Stimulated activated CD8-positive, alpha-beta memory T cell treated with anti-CD3 and anti-CD28 coated beads, Interleukin-12 subunit alpha, Interleukin-12 subunit beta, amount 100 ng/mL, for 4 hours (primary cell): ENCODE results near the gene COA1.
A peak's percentile ranks its signal among the peaks of the same experiment; 100 is the strongest.
"Not testable (repeated sequence)": the region's sequence is repeated elsewhere in the genome, so short reads cannot be mapped to it uniquely, and the experiment has no call there.

ENCODE experiments used
- DNase-seq: peaks from one replicate; pipeline ENCODE4 v3.0.0-alpha.2; 2020; ENCODE audit warnings: low read depth

Gene COA1

DNA sequence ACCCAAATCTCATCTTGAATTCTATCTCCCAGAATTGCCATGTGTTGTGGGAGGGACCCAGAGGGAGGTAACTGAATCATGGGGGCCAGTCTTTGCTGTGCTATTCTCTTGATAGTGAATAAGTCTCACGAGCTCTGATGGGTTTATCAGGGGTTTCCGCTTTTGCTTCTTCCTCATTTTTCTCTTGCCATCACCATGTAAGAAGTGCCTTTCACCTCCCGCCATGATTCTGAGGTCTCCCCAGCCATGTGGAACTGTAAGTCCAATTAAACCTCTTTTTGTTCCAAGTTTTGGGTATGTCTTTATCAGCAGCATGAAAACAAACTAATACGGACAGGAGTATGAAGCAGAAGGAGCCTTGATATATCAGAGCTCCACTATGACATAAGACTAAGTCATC is 41.5 kb downstream of the COA1 start:
- not testable (repeated sequence) for DNase-seq

DNA sequence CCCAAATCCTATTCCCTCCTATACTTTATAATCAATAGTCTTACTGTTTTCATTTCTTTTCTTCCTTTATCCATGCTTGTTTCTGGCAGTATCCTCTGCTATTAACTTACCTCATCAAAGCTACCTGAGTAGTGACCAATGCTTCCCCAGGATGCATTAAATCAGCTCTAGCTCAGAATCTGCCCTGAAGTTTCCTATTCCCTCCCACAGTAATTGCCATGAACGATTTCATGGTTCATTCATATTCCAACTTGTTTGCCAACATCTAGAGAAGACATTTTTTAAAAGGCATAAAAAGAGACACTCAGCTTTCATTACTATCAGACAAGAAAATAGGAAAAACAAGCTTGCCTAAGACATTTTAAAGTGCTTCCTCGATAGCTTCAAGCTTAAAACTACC is 42.3 kb downstream of the COA1 start:
- DNase-seq = no peak

DNA sequence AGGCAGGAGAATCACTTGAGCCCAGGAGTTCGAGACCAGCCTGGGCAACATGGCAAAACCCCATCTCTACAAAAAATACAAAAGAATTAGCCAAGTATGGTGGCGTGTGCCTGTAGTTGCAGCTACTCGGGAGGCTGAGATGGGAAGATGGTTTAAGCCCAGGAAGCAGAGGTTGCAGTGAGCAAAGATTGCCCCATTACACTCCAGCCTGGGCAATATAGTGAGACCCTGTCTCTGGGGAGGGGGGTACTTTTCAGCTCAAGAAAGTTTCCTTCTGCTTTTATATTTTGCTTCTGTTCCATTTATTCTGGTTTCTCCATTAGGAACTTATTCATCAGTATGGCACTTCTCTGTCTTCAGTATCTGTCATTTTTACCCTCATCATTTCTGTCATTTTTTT is 48.6 kb downstream of the COA1 start:
- DNase-seq = no peak

DNA sequence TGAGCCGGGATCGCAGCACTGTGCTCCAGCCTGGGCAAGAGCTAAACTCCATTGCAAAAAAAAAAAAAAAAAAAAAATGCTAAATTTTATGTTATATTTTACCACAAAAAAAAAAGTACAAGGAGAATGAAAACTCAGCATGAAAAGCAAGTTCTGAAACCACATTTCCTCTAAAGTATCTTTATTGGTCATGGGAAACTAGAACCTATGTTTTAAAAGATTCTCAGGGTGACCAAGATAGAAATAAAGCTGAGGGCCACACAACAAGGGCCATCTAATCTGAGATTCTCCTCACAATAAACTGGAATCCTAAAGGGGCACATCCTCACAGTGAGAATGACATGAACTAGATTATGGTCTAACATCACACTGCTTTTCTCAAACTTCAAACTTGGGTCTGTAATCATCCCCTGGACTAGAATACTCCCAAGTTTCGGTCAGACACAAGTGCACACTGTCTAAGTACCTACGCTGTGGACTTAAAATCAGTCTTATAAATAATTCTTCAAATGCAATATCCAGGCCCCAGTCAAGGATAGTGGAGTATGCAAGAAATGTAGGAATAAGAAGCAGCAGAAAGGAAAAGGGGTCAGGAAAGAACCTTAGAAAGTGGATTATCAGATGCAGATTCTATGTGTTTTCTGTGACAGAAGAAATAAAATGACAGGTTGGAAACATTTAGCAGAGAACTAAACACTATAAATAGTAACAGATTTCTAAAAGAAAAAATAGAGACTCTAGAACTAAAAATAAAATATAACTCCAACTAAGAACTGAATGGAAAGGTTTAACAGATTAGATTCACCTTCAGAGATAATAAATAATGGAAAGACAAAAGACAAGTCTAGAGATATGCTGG is 49.9 kb downstream of the COA1 start:
- DNase-seq = no peak

DNA sequence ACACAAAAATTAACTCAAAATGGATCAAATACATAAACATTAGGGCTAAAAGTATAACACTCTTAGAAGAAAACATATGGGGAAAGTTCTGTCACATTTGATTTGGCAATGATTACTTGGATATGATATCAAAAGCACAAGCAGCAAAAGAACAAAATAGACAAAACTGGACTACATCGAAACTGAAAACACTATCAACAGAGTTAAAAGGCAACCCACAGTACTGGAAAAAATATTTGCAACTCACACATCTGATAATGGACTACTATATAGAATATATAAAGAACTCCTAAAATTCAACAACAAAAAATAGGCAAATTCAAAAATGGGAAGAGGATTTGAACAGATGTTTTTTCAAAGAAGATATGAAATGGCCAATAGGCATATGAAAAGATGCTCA is 51.0 kb downstream of the COA1 start:
- DNase-seq = no peak

DNA sequence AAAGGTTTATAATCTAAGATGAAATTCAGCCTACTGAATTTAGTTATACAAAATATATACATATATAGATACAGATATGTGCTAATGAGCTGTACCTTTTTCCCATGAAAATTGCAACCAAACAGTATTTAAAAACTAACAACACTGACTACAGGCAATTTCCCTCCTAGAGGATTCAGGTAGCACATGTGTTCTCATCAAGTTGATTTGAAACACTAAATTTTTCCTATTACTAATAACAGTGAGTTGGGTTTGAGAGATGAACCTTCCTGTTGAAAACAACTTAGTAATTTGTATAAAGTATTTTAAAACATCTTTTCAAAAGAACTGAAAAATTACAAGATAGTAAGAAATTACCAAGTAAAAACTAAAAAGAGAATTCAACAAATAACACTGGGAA is 51.5 kb downstream of the COA1 start:
- DNase-seq = no peak

DNA sequence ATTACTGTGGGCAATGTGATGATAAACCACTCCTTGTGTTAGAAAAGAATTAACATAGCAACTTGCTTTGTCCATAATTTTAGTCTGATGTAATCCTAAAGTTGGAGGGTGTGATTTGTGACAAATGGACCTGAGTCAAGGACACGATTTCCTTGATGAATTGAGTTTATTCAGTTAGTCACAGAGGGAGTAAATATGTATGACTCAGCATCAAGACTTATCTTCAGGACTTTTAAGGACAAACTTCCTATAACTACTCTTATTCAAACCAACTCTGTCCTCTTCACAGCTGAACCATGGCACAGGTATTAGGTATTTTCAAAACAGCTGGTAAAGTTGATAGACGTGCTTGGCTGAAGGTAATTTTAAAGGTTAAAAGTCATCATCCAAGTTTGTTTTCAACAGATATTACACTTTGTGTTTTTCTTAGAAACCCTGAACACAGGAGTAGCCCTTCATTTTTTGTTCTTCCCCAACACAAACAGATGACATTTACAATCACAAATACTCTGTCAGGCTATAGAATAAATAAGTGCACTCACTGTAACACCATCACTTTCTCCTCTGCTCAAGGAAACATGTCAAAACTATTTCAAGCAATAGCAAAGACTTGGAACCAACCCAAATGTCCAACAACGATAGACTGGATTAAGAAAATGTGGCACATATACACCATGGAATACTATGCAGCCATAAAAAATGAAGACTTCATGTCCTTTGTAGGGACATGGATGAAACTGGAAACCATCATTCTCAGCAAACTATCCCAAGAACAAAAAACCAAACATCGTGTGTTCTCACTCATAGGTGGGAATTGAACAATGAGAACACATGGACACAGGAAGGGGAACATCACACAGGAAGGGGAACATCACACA is 54.5 kb downstream of the COA1 start:
- DNase-seq = no peak

DNA sequence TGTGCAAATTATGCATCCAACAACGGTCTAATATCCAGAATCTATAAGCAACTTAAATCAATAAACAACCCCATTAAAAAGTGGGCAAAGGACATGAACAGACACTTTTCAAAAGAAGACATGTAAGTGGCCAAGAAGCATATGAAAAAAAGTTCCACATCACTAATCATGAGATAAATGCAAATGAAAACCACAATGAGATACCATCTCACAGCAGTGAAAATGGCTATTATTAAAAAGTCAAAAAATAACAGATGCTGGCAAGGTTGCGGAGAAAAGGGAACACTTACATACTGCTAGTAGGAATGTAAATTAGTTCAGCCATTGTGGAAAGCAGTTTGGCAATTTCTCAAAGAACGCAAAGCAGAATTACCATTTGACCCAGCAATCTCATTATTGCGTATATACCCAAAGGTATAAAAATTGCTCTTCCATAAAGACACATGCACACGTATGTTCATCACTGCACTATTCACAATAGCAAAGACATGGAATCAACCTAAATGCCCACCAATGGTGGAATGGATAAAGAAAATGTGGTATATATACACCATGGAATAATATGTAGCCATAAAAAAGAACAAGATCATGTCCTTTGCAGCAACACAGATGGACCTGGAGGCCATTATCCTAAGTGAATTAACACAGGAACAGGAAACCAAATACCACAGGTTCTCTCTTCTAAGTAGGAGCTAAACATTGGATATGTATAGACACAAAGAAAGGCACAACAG is 55.9 kb downstream of the COA1 start:
- DNase-seq = not testable (repeated sequence)

DNA sequence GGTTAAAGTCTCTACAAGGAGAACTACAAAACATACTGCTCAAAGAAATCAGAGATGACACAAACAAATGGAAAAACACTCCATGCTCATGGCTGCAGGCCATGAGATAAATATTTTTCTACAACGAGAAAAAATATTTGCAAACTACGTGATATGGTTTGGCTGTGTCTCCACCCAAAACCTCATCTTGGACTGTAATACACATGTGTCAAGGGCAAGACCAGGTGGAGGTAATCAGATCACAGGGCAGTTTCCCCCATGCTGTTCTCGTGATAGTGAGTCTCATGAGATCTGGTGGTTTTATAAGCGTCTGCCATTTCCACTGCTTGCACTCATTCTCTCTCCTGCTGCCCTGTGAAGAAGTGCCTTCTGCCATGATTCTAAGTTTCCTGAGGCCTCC is 57.8 kb downstream of the COA1 start:
- no peak for DNase-seq

DNA sequence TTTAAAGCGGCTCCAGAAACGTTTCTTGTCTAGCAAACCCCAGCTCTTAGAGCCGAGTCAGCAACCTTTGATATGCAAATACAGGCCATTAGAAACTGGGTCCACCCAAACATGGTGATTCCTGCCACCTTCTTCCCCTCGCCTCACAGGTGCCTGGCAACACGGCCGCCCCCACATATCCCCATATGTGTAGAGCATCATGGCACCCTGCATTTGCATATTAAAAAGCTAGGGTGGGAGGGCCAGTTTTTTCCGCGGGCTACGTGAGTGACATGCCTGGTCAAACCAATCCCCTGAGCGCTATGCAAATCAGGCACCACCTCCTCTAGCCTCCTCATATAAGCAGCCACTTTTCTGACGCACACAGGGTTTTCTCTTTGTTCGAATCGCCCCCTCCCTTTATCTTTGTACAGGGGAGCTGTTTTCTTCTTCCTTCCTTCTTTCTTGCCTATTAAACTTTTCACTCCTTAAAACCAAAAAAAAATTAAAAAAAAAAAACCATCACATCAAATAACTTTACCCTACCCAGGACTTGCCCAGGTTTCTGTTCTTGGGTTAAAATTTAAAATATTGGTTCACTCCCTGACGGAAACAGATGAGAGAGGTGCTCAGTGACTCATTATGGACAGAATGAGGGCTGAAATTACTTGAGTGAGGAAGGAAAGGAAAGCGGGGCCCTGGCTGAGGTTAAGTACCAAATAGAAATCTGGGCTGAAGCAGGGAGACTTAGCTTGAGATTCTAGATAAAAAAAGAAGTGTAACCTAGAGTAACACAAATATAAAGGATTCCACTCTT is 59.8 kb downstream of the COA1 start:
- DNase-seq = peak; percentile 52

DNA sequence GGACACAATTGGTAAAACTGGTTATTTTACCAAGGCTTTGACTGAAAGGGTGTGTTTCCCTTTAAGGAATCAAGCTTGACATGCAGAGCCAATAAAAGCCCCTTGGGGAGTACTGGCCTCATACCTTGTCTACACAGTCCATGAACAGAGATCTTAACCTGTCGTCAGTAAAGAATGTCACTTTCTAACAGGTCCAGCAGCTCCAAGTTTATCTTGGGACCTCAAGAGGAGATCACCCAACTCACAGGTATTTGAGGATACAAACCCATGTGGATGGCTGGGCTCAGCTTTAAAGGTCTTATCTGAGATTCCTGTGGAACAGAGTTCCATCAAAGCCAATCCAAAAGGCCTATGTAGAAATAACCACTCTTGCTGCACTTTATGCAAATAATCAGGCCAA is 61.3 kb downstream of the COA1 start:
- no peak for DNase-seq

DNA sequence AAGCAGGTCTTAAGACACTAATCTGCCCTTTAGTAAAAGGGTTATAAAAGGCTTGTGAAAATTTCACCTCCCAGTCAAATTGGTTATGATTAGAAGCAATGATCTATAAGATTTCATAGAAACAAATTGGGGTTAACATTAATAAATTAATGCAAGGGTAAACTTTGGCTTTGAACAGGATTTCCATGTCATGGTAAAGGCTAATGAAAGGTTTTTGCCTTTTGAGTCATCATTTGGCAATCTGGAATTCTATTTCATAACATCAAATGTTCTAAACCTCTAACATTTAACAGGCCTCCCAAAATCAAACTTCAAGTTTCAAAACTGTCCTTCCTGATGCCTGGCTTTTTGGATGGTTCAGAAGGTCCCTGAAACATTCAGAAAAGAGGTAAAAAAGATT is 62.4 kb downstream of the COA1 start:
- DNase-seq = no peak

DNA sequence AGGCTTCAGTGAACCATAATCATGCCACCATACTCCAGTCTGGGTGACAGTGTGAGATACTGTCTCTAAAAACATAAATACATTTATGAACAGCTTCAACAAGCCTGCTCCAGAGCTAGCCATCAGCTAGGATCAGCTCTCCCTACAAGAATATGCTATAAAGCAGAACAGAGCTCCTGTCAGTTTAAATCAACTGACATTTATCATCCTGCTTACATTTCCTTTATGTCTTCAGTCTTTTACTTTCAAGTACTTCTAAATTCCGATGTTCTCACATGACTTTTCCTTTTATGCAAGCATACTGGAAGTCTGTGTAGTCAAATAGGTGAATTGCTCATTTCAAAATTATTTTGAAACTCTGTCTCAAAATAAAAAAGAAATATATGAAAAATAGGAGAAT is 64.6 kb downstream of the COA1 start:
- DNase-seq = no peak

DNA sequence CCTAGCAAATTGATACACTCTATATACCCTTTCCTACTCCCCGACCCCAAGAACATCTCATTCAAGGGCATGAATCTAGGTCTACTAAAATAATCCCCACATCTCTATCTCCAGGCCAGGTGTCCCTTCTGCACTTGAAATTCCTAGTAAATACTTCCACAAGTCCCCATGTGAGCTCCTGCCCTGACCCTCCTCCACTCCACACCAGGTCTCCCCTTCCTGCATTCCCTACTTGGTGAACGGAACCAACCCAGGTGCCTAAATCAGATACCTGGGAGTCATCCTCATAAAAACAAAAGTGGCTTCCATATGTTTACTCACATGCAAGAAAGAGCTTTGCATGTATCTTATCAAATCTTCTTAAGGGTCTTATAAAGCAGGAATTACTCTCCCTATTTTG is 69.2 kb downstream of the COA1 start:
- DNase-seq = no peak

DNA sequence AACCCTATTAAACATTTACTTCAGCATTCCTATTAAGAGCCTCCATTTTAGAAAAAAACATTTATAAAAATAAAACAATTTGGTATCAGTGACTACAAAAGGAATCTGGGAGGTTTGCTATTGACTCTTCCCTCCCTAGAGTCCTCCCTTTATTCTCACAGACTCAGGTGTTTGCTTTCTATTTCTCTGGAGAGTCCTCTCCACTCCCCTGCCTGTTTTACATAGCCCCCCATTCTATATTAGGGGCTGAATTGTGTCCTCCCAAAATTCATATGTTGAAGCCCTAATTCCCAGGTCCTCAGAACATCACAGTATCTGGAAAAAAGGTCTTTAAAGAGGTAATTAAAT is 69.8 kb downstream of the COA1 start:
- no peak for DNase-seq

DNA sequence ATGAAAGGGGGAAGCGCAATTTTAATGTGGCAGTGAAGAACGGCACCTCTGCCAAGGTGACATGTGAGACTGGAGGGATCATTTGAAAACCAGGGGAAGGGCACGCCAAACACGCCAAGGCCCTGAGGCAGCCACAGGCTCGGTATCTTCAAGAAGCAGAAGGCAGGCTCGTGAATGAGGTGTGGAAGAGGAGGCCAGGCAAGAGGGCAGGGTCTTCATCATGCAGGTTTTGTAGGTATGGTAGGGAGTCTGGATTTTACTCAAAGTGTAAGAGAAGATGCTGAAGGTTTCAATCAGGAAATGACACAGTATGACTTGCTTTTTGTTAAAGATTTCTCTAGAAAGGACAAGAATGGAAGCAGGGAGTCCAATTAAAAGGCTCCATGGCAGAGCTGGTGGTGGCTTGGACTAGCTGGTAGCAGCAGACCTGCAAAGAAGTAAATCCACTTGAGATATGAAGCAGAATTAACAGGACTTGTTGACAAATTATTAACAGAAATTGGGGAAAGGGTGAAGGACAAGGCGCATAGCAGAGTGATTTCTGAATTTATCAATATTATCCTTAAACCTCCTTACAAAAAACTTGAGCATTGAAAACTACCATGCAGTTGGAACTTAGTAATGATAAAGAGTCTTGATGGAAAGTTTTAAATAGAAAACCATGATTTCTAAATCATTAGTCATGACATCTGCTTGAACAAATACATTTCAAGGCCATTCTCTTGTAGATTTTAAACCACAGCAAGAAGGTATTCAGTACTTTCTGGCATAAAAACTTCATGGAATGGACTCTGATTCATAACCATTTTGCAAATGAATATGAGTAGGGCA is 70.4 kb downstream of the COA1 start:
- no peak for DNase-seq

DNA sequence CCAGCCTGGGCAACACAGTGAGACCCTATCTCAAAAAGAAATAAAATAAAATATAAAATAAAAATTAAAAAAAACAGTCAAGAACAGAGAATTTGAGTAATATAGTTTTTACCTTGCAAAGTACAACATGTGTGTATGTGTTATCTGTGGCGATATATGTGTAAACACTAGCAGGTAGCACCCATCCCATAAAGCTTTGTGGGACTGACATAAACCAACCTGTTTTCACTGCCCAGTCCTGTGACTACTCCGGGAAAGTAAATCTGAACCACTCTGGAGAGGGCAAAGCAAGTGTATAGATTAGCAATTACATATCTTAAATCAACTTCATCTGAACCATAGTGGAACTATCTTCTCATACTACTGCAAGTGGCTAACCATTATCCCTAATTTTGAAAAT is 72.3 kb downstream of the COA1 start:
- DNase-seq = no peak

DNA sequence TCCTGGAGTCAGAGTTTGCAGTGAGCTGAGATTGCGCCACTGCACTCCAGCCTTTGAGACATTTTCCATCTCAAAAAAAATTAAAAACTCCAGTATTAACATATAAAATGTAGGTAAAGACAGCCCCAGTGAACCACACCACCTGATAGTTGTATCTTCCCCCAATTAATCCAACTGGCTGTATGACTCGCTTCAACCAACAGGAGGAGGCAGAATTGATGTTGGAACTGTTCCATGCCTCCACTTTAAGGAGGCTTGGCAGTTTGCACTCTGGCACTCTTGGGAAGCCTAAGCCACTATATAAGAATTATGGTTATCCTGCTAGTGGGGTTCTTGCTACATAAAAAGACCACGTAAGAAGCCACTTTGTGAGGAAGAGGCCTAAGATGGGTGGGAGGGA is 73.7 kb downstream of the COA1 start:
- DNase-seq = no peak

DNA sequence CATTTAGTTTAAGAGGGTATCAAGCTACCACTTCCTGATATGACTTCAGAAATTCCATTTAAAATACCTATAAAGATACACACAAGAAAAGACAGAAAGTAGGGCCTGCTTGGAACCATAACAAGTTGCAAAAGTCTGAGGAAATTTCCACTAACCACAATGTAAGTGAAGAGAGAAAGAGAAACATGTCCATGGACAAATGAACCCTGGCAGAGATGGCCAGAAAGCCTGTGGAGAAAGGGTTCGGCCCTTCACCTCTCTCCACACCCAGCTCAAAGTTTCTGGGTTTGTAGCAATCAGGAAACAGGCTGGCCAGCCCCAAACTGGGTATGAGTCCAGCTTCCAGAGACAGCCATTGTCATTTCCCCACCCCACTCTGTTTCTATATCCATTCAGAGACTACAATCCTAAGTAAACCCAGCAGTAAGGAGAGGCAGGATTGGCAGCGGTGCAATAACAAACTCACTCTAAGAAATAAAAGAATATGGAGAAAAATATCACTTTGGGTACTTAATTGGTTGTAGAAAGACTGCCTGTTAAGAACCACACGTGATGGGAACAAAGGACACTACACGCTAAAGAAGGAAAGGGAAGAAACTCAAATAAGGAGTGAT is 75.3 kb downstream of the COA1 start:
- no peak for DNase-seq

DNA sequence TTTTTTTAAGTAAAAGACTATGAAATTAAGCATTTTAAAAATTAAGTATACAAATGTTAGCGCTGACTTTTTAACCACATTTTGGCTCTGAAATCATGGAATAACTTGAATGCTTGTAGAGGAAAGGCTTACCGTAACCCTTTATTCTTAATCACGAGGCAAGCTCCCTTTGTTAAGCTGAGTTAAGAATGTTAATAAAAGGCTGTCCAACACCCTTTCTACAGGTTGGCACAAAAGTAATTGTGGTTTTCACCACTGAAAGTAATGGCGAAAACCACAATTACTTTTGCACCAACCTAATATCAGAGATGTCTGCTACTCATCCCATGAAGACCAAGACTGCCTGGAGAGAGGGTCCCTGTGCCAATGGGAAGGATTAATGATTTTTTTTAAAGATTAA is 75.9 kb downstream of the COA1 start:
- DNase-seq = no peak

DNA sequence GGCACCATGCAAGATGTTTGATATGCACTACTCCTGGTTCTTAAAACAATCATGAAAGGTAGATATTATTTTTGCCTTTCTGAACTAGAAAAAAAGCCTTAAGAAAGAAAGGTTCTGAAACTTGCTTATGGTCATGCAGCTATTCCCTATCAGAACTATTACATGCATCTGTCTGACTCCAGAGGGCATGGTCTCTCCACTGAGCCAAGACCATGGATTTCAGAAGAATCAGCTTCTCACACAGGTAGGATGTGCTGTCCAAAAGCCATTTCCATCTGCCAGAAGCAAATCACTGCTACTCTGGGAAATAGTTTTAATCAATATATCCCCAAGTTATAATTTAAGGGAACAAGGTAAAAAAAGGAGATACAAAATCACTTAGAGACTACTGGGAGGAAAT is 77.0 kb downstream of the COA1 start:
- no peak for DNase-seq
